Uterus (tissue), 4 donors: ENCODE data around the gene PCDHGB5. TPM values are rescaled to one million over a fixed set of nuclear protein-coding genes. Genes with fewer than 3 reads are reported as not detected.
"Not testable (repeated sequence)": the region's sequence is repeated elsewhere in the genome, so short reads cannot be mapped to it uniquely, and the experiment has no call there.

Experiments
- DNase-seq, 2 donors: peaks; one replicate each; pipeline ENCODE4 v3.0.0-alpha.2; 2019 to 2020
- H3K27ac ChIP-seq, 2 donors: fragments of 200-600 bp; sonication (generic); 1 replicate in 1 of 2; 2 replicates in 1 of 2; pipeline ENCODE4 v1.5.1; 2016 to 2018
- H3K27me3 ChIP-seq, 2 donors: fragments of 200-600 bp; sonication (generic); one replicate each; pipeline ENCODE4 v1.5.1; 2018 to 2019; ENCODE audit warnings: control low read depth in 1 of 2
- H3K36me3 ChIP-seq, 2 donors: fragments of 200-600 bp; sonication (generic); one replicate each; pipeline ENCODE4 v1.5.1; 2019; ENCODE audit warnings: control low read depth in 1 of 2
- H3K4me1 ChIP-seq, 2 donors: fragments of 200-600 bp; sonication (generic); one replicate each; pipeline ENCODE4 v1.5.1; 2018 to 2019; ENCODE audit warnings: control low read depth in 1 of 2
- H3K4me3 ChIP-seq, 2 donors: fragments of 200-600 bp; sonication (generic); 1 replicate in 1 of 2; 2 replicates in 1 of 2; pipeline ENCODE4 v1.5.1; 2018 to 2019; ENCODE audit warnings: mild to moderate bottlenecking in 1 of 2
- H3K9me3 ChIP-seq, 2 donors: fragments of 200-600 bp; sonication (generic); one replicate each; pipeline ENCODE4 v1.5.1; 2019; ENCODE audit warnings: control low read depth in 1 of 2
- POLR2A ChIP-seq, 2 donors: fragments of 450-650 bp; IDR thresholded peaks; one replicate each; pipeline ENCODE4 v1.6.1; 2016; ENCODE audit warnings: antibody characterized with exemption in 2 of 2, mild to moderate bottlenecking in 1 of 2, moderate library complexity in 1 of 2
- intact Hi-C: fragments of 100-400 bp; cut with DNase I; formaldehyde crosslinking; loops from one replicate; pipeline ENCODE4 v1.15.1; 2023; ENCODE audit warnings: low total_unique reads
- total RNA-seq, 4 donors: library from RNA; depleted of rRNA in 3 of 4; stranded (reverse); fragments of >200 nt in 3 of 4; gene quantifications; one replicate each; pipeline versions ENCODE4 v1.1.0 to v1.2.4, GENCODE V29; 2014 to 2023
- TF ChIP-seq, protein P1 (sequence below), 4 experiments: fragments of 200-600 bp in 2 of 4; fragments of 450-650 bp in 2 of 4; sonication (generic) in 2 of 4; IDR thresholded peaks; one replicate each; pipeline ENCODE4 v1.5.1; 2016 to 2019; ENCODE audit warnings: antibody characterized with exemption in 4 of 4, mild to moderate bottlenecking in 2 of 4, moderate library complexity in 1 of 4
- donor health status: DM: yes; HTN: yes; CAD: no.

Gene PCDHGB5
- total RNA-seq, 4 donors from 2014 or later: 10.0 to 33.6 (median 20.6) TPM

GRCh38 chr5:141389153-141390042 is 8.3 kb upstream of the PCDHGB5 start:
- no peak overlapping the region for H3K27ac ChIP-seq
- no peaks in the 10 kb centered on the region for H3K36me3 ChIP-seq
- no peaks in the 10 kb centered on the region for H3K4me1 ChIP-seq
- no peak overlapping the region for H3K4me3 ChIP-seq
- no peak for DNase-seq
- H3K9me3 ChIP-seq: peaks cover 0 to 86% of the 10 kb centered on the region in 2 donors
- intact Hi-C loops: no loop called here
- H3K27me3 ChIP-seq: no peaks in the 10 kb centered on the region
- no peak for TF ChIP-seq POLR2A (IDR thresholded peaks at IDR 0.05)
- TF ChIP-seq, protein P1, sequence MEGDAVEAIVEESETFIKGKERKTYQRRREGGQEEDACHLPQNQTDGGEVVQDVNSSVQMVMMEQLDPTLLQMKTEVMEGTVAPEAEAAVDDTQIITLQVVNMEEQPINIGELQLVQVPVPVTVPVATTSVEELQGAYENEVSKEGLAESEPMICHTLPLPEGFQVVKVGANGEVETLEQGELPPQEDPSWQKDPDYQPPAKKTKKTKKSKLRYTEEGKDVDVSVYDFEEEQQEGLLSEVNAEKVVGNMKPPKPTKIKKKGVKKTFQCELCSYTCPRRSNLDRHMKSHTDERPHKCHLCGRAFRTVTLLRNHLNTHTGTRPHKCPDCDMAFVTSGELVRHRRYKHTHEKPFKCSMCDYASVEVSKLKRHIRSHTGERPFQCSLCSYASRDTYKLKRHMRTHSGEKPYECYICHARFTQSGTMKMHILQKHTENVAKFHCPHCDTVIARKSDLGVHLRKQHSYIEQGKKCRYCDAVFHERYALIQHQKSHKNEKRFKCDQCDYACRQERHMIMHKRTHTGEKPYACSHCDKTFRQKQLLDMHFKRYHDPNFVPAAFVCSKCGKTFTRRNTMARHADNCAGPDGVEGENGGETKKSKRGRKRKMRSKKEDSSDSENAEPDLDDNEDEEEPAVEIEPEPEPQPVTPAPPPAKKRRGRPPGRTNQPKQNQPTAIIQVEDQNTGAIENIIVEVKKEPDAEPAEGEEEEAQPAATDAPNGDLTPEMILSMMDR (IDR thresholded peaks at IDR 0.05): no peak

GRCh38 chr5:141392429-141393198 is 5.1 kb upstream of the PCDHGB5 start, which contains the start of gene PCDHGA8:
PCDHGA8 (plus strand) TSS chr5:141392633; CDS start chr5:141392814, 181 bp downstream.
- no peaks in the 10 kb centered on the region for H3K36me3 ChIP-seq
- H3K27ac ChIP-seq: no peak within 1 kb of the TSS
- H3K9me3 ChIP-seq: peaks cover 0 to 82% of the 10 kb centered on the region in 2 donors
- intact Hi-C loops: no loop called here
- H3K4me1 ChIP-seq: no peaks in the 10 kb centered on the region
- no peak within 1 kb of the TSS for H3K4me3 ChIP-seq
- no peak for DNase-seq
- H3K27me3 ChIP-seq: no peaks in the 10 kb centered on the region
- TF ChIP-seq, protein P1 (IDR thresholded peaks at IDR 0.05): no peak
- no peak for TF ChIP-seq POLR2A (IDR thresholded peaks at IDR 0.05)

GRCh38 chr5:141393267-141393666 is 4.5 kb upstream of the PCDHGB5 start:
- Histone ChIP-seq H3K27ac (no peak overlapping the region), H3K4me3 (no peak overlapping the region), H3K27me3 (no peaks in the 10 kb centered on the region), H3K9me3 (peaks cover 0 to 84% of the 10 kb centered on the region in 2 donors), H3K4me1 (no peaks in the 10 kb centered on the region), H3K36me3 (no peaks in the 10 kb centered on the region)
- intact Hi-C loops: no loop called here
- no peak for DNase-seq
- no peak for TF ChIP-seq POLR2A (IDR thresholded peaks at IDR 0.05)
- TF ChIP-seq, protein P1 (IDR thresholded peaks at IDR 0.05): no peak

- peaks cover 0 to 81% of the 10 kb centered on the region in 2 donors for H3K9me3 ChIP-seq
- intact Hi-C loops, DNase-seq, H3K36me3 ChIP-seq, H3K4me1 ChIP-seq, H3K4me3 ChIP-seq, H3K27me3 ChIP-seq, H3K27ac ChIP-seq: not testable (repeated sequence)
Measured at GRCh38 chr5:141394401-141395187, 3.2 kb upstream of the PCDHGB5 start.

GRCh38 chr5:141398608-141399007 is 861 bp downstream of the PCDHGB5 start:
- Histone ChIP-seq H3K4me3 (no peak overlapping the region), H3K36me3 (no peaks in the 10 kb centered on the region), H3K27ac (no peak overlapping the region), H3K4me1 (no peaks in the 10 kb centered on the region), H3K9me3 (peaks cover 0 to 84% of the 10 kb centered on the region in 2 donors), H3K27me3 (no peaks in the 10 kb centered on the region)
- intact Hi-C loops: no loop called here
- no peak for DNase-seq
- TF ChIP-seq, protein P1 (IDR thresholded peaks at IDR 0.05): no peak
- TF ChIP-seq POLR2A (IDR thresholded peaks at IDR 0.05): no peak
